H1 (cell line): ENCODE data around the gene SNORC. TPM values are rescaled to one million over a fixed set of nuclear protein-coding genes. Genes with fewer than 3 reads are reported as not detected.

Experiments
- ATF3 ChIP-seq: IDR thresholded peaks from 2 replicates; pipeline ENCODE4 v1.6.1; 2011; ENCODE audit warnings: low read depth, mild to moderate bottlenecking, low read length; ENCODE audit not compliant: insufficient read depth
- CHD7 ChIP-seq: fragments of 300-600 bp; sonication (generic); IDR thresholded peaks from 2 replicates; pipeline ENCODE4 v1.7.1; 2012; ENCODE audit warnings: low read length, moderate library complexity, mild to moderate bottlenecking, inconsistent platforms; ENCODE audit not compliant: insufficient replicate concordance
- RAD21 ChIP-seq, 2 experiments: IDR thresholded peaks in 1 of 2; conservative IDR thresholded peaks in 1 of 2; 2 replicates each; pipeline ENCODE4 v1.6.1; 2011; ENCODE audit warnings: low read depth in 2 of 2, low read length in 2 of 2, improper control_type of control experiment in 1 of 2, inconsistent platforms in 1 of 2, mild to moderate bottlenecking in 1 of 2, moderate library complexity in 1 of 2
- USF2 ChIP-seq: IDR thresholded peaks from 2 replicates; pipeline ENCODE4 v1.6.1; 2011; ENCODE audit warnings: low read length, improper control_type of control experiment
- polyA plus RNA-seq, 7 experiments: library from polyadenylated mRNA; depleted of rRNA in 3 of 7; stranded (reverse) in 5 of 7; unstranded in 2 of 7; fragments of >200 nt in 5 of 7; fragments of 200-250 nt in 2 of 7; gene quantifications; 1 replicate in 5 of 7; 2 replicates in 1 of 7; 4 replicates in 1 of 7; pipeline versions ENCODE4 v1.2.1 to v1.2.3, GENCODE V29; 2011 to 2013; ENCODE audit warnings: missing spikeins in 2 of 7, mixed read lengths in 2 of 7
- total RNA-seq: library from RNA; stranded (reverse); fragmentation: NEBNext Ultra II Directional; extraction: Animal tissue kit (Norgen Biotek cat#: 25700); gene quantifications from 2 replicates; pipeline ENCODE4 v1.2.1, GENCODE V29; 2021

The SNORC gene
- total and polyA plus RNA-seq, 2 of the 8 experiments (the other 6 are each of a cell fraction or from before 2014, with no cell fraction given): 1.6 to 1.8 TPM

- TF ChIP-seq CHD7 (no peak), USF2 (no peak), RAD21 (IDR thresholded peaks at IDR 0.05 in 1 of 2, conservative IDR thresholded peaks at IDR 0.05 in 1 of 2; ENCODE audit: low read depth in 2 of 2, low read length in 2 of 2) (no peak), ATF3 (no peak)
- TF ChIP-seq, all 59 proteins: peak for 0
Observed at GRCh38 chr2:232829988-232830387, 40.1 kb upstream of the SNORC start (continued).
